Lower leg skin (tissue), 4 donors: ENCODE measurements around the gene DNAAF1. TPM values are rescaled to one million over a fixed set of nuclear protein-coding genes. Genes with fewer than 3 reads are reported as not detected.

Experiments used
- DNase-seq, 2 donors: peaks; one replicate each; pipeline ENCODE4 v3.0.0-alpha.2; 2019; ENCODE audit warnings: low spot score in 2 of 2
- H3K4me3 ChIP-seq: fragments of 200-600 bp; sonication (generic); 2 replicates; pipeline ENCODE4 v1.5.1; 2017; ENCODE audit warnings: mild to moderate bottlenecking, low read depth; ENCODE audit not compliant: poor library complexity, severe bottlenecking
- POLR2A ChIP-seq, 2 donors: fragments of 450-650 bp; IDR thresholded peaks; one replicate each; pipeline ENCODE4 v1.6.1; 2016 to 2017; ENCODE audit warnings: antibody characterized with exemption in 2 of 2, mild to moderate bottlenecking in 1 of 2, moderate library complexity in 1 of 2
- WGBS, 2 donors: methylation state at CpG; one replicate each; pipeline ENCODE4 v1.1.5; 2018; 5-methylcytosine and 5-hydroxymethylcytosine counted together
- intact Hi-C: fragments of 100-400 bp; cut with DNase I; formaldehyde crosslinking; loops from one replicate; pipeline ENCODE4 v1.15.0; 2023; ENCODE audit warnings: low total_unique reads
- total RNA-seq, 4 donors: library from RNA; depleted of rRNA; stranded (reverse); fragments of >200 nt; gene quantifications; one replicate each; pipeline ENCODE4 v1.1.0, GENCODE V29; 2016
- TF ChIP-seq, protein P1 (sequence below), 3 donors: fragments of 450-650 bp; IDR thresholded peaks; one replicate each; pipeline ENCODE4 v1.5.1; 2016; ENCODE audit warnings: antibody characterized with exemption in 3 of 3, mild to moderate bottlenecking in 3 of 3, moderate library complexity in 2 of 3

Gene DNAAF1
- total RNA-seq, 4 donors from 2014 or later: 0.71 to 1.0 TPM; not detected in 2

DNA sequence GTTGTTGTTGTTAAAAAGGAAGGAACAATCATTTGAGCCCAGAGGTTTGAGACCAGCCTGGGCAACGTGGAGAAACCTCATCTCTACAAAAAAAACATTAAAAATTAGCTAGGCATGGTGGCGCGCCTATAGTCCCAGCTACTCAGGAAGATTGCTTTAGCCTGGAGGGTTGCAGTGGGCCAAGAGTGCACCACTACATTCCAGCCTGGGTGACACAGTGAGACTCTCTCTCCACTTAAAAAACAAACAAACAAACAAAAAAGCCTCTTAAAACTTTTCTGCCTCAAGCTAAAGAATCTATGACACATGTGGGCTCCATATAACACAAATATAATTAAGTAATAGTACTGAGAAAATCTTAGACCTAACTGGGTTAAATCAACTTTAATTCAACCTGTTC lies 40.9 kb upstream of the DNAAF1 start:
- no peak for DNase-seq
- 77 to 82% methylated on average over 3 of the region's 3 CpGs for whole genome bisulfite sequencing, 2 donors
- H3K4me3 ChIP-seq: no peak overlapping the region
- TF ChIP-seq, protein P1, sequence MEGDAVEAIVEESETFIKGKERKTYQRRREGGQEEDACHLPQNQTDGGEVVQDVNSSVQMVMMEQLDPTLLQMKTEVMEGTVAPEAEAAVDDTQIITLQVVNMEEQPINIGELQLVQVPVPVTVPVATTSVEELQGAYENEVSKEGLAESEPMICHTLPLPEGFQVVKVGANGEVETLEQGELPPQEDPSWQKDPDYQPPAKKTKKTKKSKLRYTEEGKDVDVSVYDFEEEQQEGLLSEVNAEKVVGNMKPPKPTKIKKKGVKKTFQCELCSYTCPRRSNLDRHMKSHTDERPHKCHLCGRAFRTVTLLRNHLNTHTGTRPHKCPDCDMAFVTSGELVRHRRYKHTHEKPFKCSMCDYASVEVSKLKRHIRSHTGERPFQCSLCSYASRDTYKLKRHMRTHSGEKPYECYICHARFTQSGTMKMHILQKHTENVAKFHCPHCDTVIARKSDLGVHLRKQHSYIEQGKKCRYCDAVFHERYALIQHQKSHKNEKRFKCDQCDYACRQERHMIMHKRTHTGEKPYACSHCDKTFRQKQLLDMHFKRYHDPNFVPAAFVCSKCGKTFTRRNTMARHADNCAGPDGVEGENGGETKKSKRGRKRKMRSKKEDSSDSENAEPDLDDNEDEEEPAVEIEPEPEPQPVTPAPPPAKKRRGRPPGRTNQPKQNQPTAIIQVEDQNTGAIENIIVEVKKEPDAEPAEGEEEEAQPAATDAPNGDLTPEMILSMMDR (IDR thresholded peaks at IDR 0.05): no peak
- no peak for TF ChIP-seq POLR2A (IDR thresholded peaks at IDR 0.05)
- intact Hi-C loops: no loop called here

GRCh38 chr16:84105301-84105815 lies 39.8 kb upstream of the DNAAF1 start:
- DNase-seq: no peak

DNA sequence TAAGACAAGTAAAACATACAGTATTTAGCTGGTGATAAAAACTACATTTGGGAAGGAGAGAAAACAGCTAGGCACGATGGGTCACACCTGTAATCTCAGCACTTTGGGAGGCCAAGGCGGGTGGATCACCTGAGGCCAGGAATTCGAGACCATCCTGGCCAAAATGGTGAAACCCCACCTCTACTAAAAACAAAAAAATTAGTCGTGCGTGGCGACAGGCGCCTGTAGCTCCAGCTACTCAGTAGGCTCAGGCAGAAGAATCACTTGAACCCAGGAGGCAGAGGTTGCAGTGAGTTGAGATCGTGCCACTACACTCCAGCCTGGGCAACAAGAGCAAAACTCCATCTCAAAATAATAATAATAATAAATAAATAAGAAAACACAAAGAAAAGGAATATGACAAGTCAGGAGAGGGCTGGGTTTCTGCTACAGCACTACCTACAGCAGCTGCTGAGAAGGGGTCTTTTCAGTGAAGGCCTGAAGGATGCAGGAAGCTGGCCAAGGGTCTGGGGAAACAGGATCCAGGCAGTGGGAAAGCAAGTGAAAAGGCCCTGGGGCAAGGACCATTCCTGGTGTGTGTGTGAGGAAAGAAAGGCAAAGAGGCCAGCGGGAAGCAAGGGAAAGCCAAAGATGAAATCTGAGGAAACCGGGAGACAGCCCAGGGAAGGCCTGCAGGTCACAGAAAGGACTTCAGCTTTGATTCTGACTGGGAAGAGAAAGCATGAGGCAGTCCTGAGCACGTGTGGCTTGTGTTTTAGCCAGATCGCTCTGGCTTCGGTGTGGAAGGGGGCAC lies 39.0 kb upstream of the DNAAF1 start:
- no peak overlapping the region for H3K4me3 ChIP-seq
- no peak for TF ChIP-seq POLR2A (IDR thresholded peaks at IDR 0.05)
- TF ChIP-seq, protein P1 (IDR thresholded peaks at IDR 0.05): no peak
- intact Hi-C loops: no loop called here
- DNase-seq: no peak
- WGBS, 2 donors: 83 to 86% methylated on average over 13 of the region's 13 CpGs

More at GRCh38 chr16:84105301-84105815, 39.8 kb upstream of the DNAAF1 start:
- 71 to 77% methylated on average over 12 of the region's 12 CpGs for WGBS, 2 donors
- no peak overlapping the region for H3K4me3 ChIP-seq
- intact Hi-C loops: no loop called here
- no peak for TF ChIP-seq POLR2A (IDR thresholded peaks at IDR 0.05)
- TF ChIP-seq, protein P1 (IDR thresholded peaks at IDR 0.05): no peak

DNA sequence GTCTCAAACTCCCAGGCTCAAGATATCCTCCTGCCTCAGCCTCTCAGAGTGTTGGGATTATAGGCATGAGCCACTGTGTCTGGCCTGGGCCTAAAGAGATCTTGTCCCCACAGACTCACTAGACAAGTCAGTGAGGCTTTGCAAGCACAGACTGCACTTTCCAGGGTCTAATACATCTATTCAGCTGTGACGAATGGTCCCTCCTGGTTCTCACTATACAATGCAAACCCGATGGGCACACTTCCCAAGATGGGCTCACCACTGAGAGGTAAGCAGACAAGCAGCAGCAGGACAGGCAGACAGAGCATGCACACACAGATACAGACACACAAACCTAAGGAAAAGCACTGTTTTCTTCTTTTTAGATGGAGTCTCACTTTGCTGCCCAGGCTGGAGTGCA lies 37.2 kb upstream of the DNAAF1 start:
- 77 to 87% methylated on average over 2 of the region's 2 CpGs for WGBS, 2 donors
- intact Hi-C loops: no loop called here
- no peak overlapping the region for H3K4me3 ChIP-seq
- no peak for DNase-seq
- TF ChIP-seq, protein P1 (IDR thresholded peaks at IDR 0.05): no peak
- no peak for TF ChIP-seq POLR2A (IDR thresholded peaks at IDR 0.05)

DNA sequence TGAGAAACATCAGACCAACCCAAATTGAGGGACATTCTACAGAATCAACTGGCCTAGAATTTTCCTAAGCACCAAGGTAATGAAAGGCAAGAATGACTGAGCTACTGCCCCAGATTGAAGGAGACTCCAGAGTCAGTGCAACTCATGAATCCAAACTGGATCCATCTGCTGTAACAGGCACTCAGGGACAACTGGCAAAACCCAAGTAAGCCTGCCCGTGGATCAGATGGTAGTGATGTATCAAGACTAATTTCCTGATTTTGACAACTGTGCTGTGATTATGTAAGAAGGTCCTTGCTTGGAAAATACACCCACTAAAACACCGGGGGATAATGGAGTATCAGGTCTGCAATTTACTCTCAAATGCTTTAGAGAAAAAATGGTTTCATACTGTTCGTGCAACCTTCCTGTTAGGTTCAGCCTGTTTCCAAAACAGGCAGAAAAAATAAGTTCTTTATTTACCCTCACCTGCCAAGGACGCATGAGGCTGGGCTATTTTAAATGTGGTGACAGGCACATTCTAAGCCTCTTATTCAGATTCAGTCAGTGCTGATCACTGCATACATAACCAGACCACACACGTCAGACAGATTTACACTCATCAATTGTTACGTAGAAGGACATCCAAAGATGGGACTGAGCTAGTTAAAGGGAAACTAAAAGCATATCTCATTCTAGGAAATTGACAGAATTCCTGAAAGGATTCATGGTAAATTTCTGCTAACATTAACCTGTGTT lies 35.3 kb upstream of the DNAAF1 start:
- TF ChIP-seq, protein P1 (IDR thresholded peaks at IDR 0.05): no peak
- TF ChIP-seq POLR2A (IDR thresholded peaks at IDR 0.05): no peak
- DNase-seq: no peak
- intact Hi-C loops: no loop called here
- 66 to 71% methylated on average over 6 of the region's 6 CpGs for WGBS, 2 donors
- no peak overlapping the region for H3K4me3 ChIP-seq
